ENCODE results near the gene BCAP29. TPM values are rescaled to one million over a fixed set of nuclear protein-coding genes. Genes with fewer than 3 reads are reported as not detected.

BCAP29 gene
- total and polyA plus RNA-seq, 4 experiments from 2014 or later = 17.0 to 34.8 (median 26.4) TPM

DNA sequence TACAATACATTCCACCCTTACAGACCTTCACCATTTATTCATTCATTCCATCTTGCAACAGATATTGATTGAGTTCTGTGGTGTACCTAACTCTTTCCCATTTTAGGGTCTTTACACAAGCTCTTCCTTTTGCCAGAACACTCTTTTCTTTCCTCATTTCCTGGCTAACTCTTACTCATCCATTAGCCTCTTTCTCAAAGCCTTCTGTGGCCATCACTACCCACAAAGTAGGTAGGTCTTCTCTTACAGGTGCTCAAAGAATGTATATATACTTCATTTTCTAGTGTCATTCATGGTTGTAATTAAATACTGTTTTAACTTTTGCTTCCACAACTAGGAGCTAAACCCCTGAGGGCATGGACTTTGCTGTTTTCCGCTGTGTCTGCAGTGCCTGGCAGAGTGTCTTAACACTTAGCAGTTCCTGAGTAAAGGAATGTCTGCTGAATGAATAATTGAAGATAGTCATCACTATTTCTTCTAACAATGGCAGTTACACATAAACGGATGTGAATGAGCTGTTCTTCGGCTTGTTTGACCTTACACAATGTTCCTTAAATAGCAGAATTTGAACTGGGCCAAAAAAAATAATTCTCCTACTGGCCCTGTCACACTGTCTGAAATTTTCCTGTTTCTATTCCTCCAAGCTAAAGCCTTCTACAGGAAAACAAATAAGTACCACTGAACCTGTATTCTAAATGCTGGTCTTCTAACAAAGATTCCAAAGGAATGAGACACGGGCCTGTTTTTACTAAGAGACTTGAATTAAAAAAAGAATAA is 15.1 kb downstream of the BCAP29 start:
- Histone ChIP-seq H3K27ac (ENCODE audit: low read depth, low read length) (no peak overlapping the region), H3K4me1 (ENCODE audit: insufficient read depth, low read length) (no peaks in the 10 kb centered on the region), H3K27me3 (ENCODE audit: insufficient read depth, low read length) (no peaks in the 10 kb centered on the region), H3K9me3 (ENCODE audit: control insufficient read depth in 1 of 2, low read length in 2 of 2) (no peaks in the 10 kb centered on the region), H3K4me3 (ENCODE audit: low read length in 2 of 2) (no peak overlapping the region), H3K36me3 (ENCODE audit: insufficient read depth, low read length) (no peaks in the 10 kb centered on the region)
- H3K27ac Mint-ChIP-seq = peak overlapping the region in 1 of 7 donors; percentile 64
- no peak overlapping the region for H3K4me3 Mint-ChIP-seq
- ChIA-PET POLR2A (ENCODE audit: partially characterized antibody) (no interaction called here), CTCF (ENCODE audit: partially characterized antibody) (no interaction called here)
- H3K9me3 Mint-ChIP-seq = no peaks in the 10 kb centered on the region
- intact Hi-C loops (cut with micrococcal nuclease) = no loop called here
- H3K27me3 Mint-ChIP-seq = no peaks in the 10 kb centered on the region
- no peak for DNase-seq
- no peaks in the 10 kb centered on the region for H3K4me1 Mint-ChIP-seq
- peaks cover 15 to 20% of the 10 kb centered on the region in 2 donors for H3K36me3 Mint-ChIP-seq

- ChIA-PET POLR2A (ENCODE audit: partially characterized antibody) (no interaction called here), CTCF (ENCODE audit: partially characterized antibody) (interaction anchor here (1.0 kb wide), 1 partner anchor 278 kb away, joined by 3 read pairs; no protein-coding TSS in a partner anchor)
- H3K36me3 Mint-ChIP-seq = peaks cover 20 to 27% of the 10 kb centered on the region in 2 donors
Observed at GRCh38 chr7:107596881-107597581, 17.0 kb downstream of the BCAP29 start.

DNA sequence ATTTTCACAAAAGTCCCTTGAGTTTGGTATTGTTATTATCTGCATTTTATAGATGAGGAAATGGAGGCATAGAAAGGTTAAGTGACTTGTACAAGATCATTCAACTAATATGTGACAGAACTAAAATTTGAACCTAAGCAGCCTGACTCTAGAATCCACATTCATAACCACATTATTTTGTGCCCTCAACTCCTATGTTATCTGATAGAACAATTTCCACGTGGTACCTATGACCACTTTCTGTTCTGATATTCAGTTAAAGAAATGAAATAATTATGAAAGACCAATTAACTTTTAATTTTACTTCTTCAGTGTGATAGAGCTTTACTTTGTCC is 17.5 kb downstream of the BCAP29 start:
- Mint-ChIP-seq H3K27ac (no peak overlapping the region), H3K4me3 (no peak overlapping the region), H3K9me3 (no peaks in the 10 kb centered on the region), H3K27me3 (no peaks in the 10 kb centered on the region), H3K4me1 (no peaks in the 10 kb centered on the region), H3K36me3 (peaks cover 20 to 28% of the 10 kb centered on the region in 2 donors)
- POLR2A ChIA-PET (ENCODE audit: partially characterized antibody) = no interaction called here
- H3K4me1 ChIP-seq (ENCODE audit: insufficient read depth, low read length) = no peaks in the 10 kb centered on the region
- H3K9me3 ChIP-seq (ENCODE audit: control insufficient read depth in 1 of 2, low read length in 2 of 2) = no peaks in the 10 kb centered on the region
- H3K27me3 ChIP-seq (ENCODE audit: insufficient read depth, low read length) = no peaks in the 10 kb centered on the region
- H3K4me3 ChIP-seq (ENCODE audit: low read length in 2 of 2) = no peak overlapping the region
- H3K27ac ChIP-seq (ENCODE audit: low read depth, low read length) = no peak overlapping the region
- no peak for DNase-seq
- CTCF ChIA-PET (ENCODE audit: partially characterized antibody) = interaction anchor here (1.0 kb wide), 1 partner anchor 277 kb away, joined by 3 read pairs; no protein-coding TSS in a partner anchor
- intact Hi-C loops (cut with micrococcal nuclease) = no loop called here
- H3K36me3 ChIP-seq (ENCODE audit: insufficient read depth, low read length) = no peaks in the 10 kb centered on the region

More at GRCh38 chr7:107596881-107597581, 17.0 kb downstream of the BCAP29 start:
- no peak for DNase-seq
- H3K9me3 ChIP-seq (ENCODE audit: control insufficient read depth in 1 of 2, low read length in 2 of 2) = no peaks in the 10 kb centered on the region
- no peaks in the 10 kb centered on the region for H3K4me1 ChIP-seq (ENCODE audit: insufficient read depth, low read length)
- peak overlapping the region in 2 of 7 donors; percentile 16 to 45 for H3K27ac Mint-ChIP-seq
- no peak overlapping the region for H3K27ac ChIP-seq (ENCODE audit: low read depth, low read length)
- H3K4me3 Mint-ChIP-seq = no peak overlapping the region
- H3K27me3 ChIP-seq (ENCODE audit: insufficient read depth, low read length) = no peaks in the 10 kb centered on the region
- H3K4me3 ChIP-seq (ENCODE audit: low read length in 2 of 2) = no peak overlapping the region
- no peaks in the 10 kb centered on the region for H3K27me3 Mint-ChIP-seq
- intact Hi-C loops (cut with micrococcal nuclease) = no loop called here
- no peaks in the 10 kb centered on the region for H3K4me1 Mint-ChIP-seq
- H3K9me3 Mint-ChIP-seq = no peaks in the 10 kb centered on the region
- H3K36me3 ChIP-seq (ENCODE audit: insufficient read depth, low read length) = no peaks in the 10 kb centered on the region

DNA sequence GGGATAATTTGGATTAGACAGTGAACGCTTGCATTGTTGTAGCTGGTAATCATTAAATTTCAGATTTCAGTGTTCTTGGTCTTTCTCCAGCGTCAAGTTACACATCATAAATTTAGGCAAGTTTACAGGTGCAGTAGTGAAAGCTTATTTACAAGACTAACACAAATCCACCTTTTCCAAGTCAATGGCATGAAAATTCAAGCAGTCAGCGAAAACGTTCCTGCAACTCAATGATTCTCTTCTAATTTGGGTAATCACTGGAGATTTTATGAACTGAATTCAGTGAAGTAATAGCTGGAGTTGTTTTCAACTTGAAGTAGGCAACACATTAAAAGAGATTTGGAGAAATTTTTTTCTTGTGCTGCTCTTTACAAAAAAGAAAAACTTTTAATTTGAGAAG is 17.9 kb downstream of the BCAP29 start:
- Histone ChIP-seq H3K4me1 (ENCODE audit: insufficient read depth, low read length) (no peaks in the 10 kb centered on the region), H3K27ac (ENCODE audit: low read depth, low read length) (no peak overlapping the region), H3K36me3 (ENCODE audit: insufficient read depth, low read length) (no peaks in the 10 kb centered on the region), H3K4me3 (ENCODE audit: low read length in 2 of 2) (no peak overlapping the region), H3K9me3 (ENCODE audit: control insufficient read depth in 1 of 2, low read length in 2 of 2) (no peaks in the 10 kb centered on the region), H3K27me3 (ENCODE audit: insufficient read depth, low read length) (no peaks in the 10 kb centered on the region)
- Mint-ChIP-seq H3K9me3 (no peaks in the 10 kb centered on the region), H3K27me3 (no peaks in the 10 kb centered on the region), H3K36me3 (peaks cover 20 to 29% of the 10 kb centered on the region in 2 donors), H3K27ac (peak overlapping the region in 1 of 7 donors; percentile 18), H3K4me1 (no peaks in the 10 kb centered on the region), H3K4me3 (no peak overlapping the region)
- no peak for DNase-seq
- CTCF ChIA-PET (ENCODE audit: partially characterized antibody) = interaction anchor here (1.0 kb wide), 1 partner anchor 277 kb away, joined by 3 read pairs; no protein-coding TSS in a partner anchor
- POLR2A ChIA-PET (ENCODE audit: partially characterized antibody) = no interaction called here
- intact Hi-C loops (cut with micrococcal nuclease) = no loop called here

GRCh38 chr7:107599262-107599661 is 19.2 kb downstream of the BCAP29 start:
- Histone ChIP-seq H3K36me3 (ENCODE audit: insufficient read depth, low read length) (no peaks in the 10 kb centered on the region), H3K4me3 (ENCODE audit: low read length in 2 of 2) (no peak overlapping the region), H3K27me3 (ENCODE audit: insufficient read depth, low read length) (no peaks in the 10 kb centered on the region), H3K9me3 (ENCODE audit: control insufficient read depth in 1 of 2, low read length in 2 of 2) (no peaks in the 10 kb centered on the region), H3K27ac (ENCODE audit: low read depth, low read length) (no peak overlapping the region), H3K4me1 (ENCODE audit: insufficient read depth, low read length) (no peaks in the 10 kb centered on the region)
- H3K9me3 Mint-ChIP-seq = no peaks in the 10 kb centered on the region
- H3K4me3 Mint-ChIP-seq = no peak overlapping the region
- DNase-seq = no peak
- POLR2A ChIA-PET (ENCODE audit: partially characterized antibody) = interaction anchor here (0.6 to 0.7 kb wide), 2 partner anchors 35 to 431 kb away, joined by 3 read pairs; partner anchors contain the start of genes COG5 and DUS4L
- CTCF ChIA-PET (ENCODE audit: partially characterized antibody) = interaction anchor here (1.1 kb wide), 1 partner anchor 126 kb away, joined by 3 read pairs; no protein-coding TSS in a partner anchor
- H3K27me3 Mint-ChIP-seq = no peaks in the 10 kb centered on the region
- intact Hi-C loops (cut with micrococcal nuclease) = no loop called here
- H3K27ac Mint-ChIP-seq = no peak overlapping the region
- no peaks in the 10 kb centered on the region for H3K4me1 Mint-ChIP-seq
- peaks cover 16 to 25% of the 10 kb centered on the region in 2 donors for H3K36me3 Mint-ChIP-seq

- ChIA-PET POLR2A (ENCODE audit: partially characterized antibody) (no interaction called here), CTCF (ENCODE audit: partially characterized antibody) (no interaction called here)
- Mint-ChIP-seq H3K4me3 (no peak overlapping the region), H3K27me3 (no peaks in the 10 kb centered on the region), H3K4me1 (no peaks in the 10 kb centered on the region), H3K27ac (no peak overlapping the region), H3K36me3 (peaks cover 5 to 24% of the 10 kb centered on the region in 2 donors), H3K9me3 (no peaks in the 10 kb centered on the region)
- DNase-seq = no peak
- intact Hi-C loops (cut with micrococcal nuclease) = no loop called here
- no peaks in the 10 kb centered on the region for H3K27me3 ChIP-seq (ENCODE audit: insufficient read depth, low read length)
- no peak overlapping the region for H3K27ac ChIP-seq (ENCODE audit: low read depth, low read length)
- H3K4me1 ChIP-seq (ENCODE audit: insufficient read depth, low read length) = no peaks in the 10 kb centered on the region
- H3K36me3 ChIP-seq (ENCODE audit: insufficient read depth, low read length) = no peaks in the 10 kb centered on the region
- no peaks in the 10 kb centered on the region for H3K9me3 ChIP-seq (ENCODE audit: control insufficient read depth in 1 of 2, low read length in 2 of 2)
- no peak overlapping the region for H3K4me3 ChIP-seq (ENCODE audit: low read length in 2 of 2)
Observed at GRCh38 chr7:107600816-107601215, 20.8 kb downstream of the BCAP29 start.

- Histone ChIP-seq H3K36me3 (ENCODE audit: insufficient read depth, low read length) (no peaks in the 10 kb centered on the region), H3K27me3 (ENCODE audit: insufficient read depth, low read length) (no peaks in the 10 kb centered on the region), H3K4me3 (ENCODE audit: low read length in 2 of 2) (no peak overlapping the region), H3K4me1 (ENCODE audit: insufficient read depth, low read length) (no peaks in the 10 kb centered on the region), H3K9me3 (ENCODE audit: control insufficient read depth in 1 of 2, low read length in 2 of 2) (no peaks in the 10 kb centered on the region), H3K27ac (ENCODE audit: low read depth, low read length) (no peak overlapping the region)
- ChIA-PET CTCF (ENCODE audit: partially characterized antibody) (no interaction called here), POLR2A (ENCODE audit: partially characterized antibody) (interaction anchor here (0.9 kb wide), 1 partner anchor 50 kb away, joined by 3 read pairs; no protein-coding TSS in a partner anchor)
- H3K27ac Mint-ChIP-seq = peak overlapping the region in 2 of 7 donors; percentile 1 to 19
- H3K4me3 Mint-ChIP-seq = no peak overlapping the region
- DNase-seq = no peak
- H3K27me3 Mint-ChIP-seq = no peaks in the 10 kb centered on the region
- no peaks in the 10 kb centered on the region for H3K4me1 Mint-ChIP-seq
- intact Hi-C loops (cut with micrococcal nuclease) = no loop called here
- peaks cover 20 to 21% of the 10 kb centered on the region in 2 donors for H3K36me3 Mint-ChIP-seq
- no peaks in the 10 kb centered on the region for H3K9me3 Mint-ChIP-seq
Observed at GRCh38 chr7:107605218-107605815, 25.3 kb downstream of the BCAP29 start.

Measured in CD4-positive, alpha-beta memory T cell (primary cell).